Measurements from ENCODE around the gene TBX5.

TBX5 gene

GRCh38 chr12:114406984-114407841 lies 1.3 kb upstream of the TBX5 start:
- in situ Hi-C loops (cut with MboI; ENCODE audit: low sequenced_read_pairs), result no loop called here

GRCh38 chr12:114406316-114406983 lies 506 bp upstream of the TBX5 start:
- in situ Hi-C loops (cut with MboI; ENCODE audit: low sequenced_read_pairs), result no loop called here

GRCh38 chr12:114404926-114405518 lies 922 bp downstream of the TBX5 start:
- in situ Hi-C loops (cut with MboI; ENCODE audit: low sequenced_read_pairs), result no loop called here

- in situ Hi-C loops (cut with MboI; ENCODE audit: low sequenced_read_pairs), result no loop called here
Observed at GRCh38 chr12:114404083-114404925, 1.6 kb downstream of the TBX5 start.

GRCh38 chr12:114403690-114404066 lies 2.3 kb downstream of the TBX5 start:
- in situ Hi-C loops (cut with MboI; ENCODE audit: low sequenced_read_pairs), result no loop called here

GRCh38 chr12:114403011-114403689 lies 2.8 kb downstream of the TBX5 start:
- in situ Hi-C loops (cut with MboI; ENCODE audit: low sequenced_read_pairs), result no loop called here

- in situ Hi-C loops (cut with MboI; ENCODE audit: low sequenced_read_pairs), result no loop called here
Observed at GRCh38 chr12:114402084-114402717, 3.7 kb downstream of the TBX5 start.

GRCh38 chr12:114401328-114402083 lies 4.4 kb downstream of the TBX5 start:
- in situ Hi-C loops (cut with MboI; ENCODE audit: low sequenced_read_pairs), result no loop called here

- in situ Hi-C loops (cut with MboI; ENCODE audit: low sequenced_read_pairs), result no loop called here
Observed at GRCh38 chr12:114400925-114401324, 5.0 kb downstream of the TBX5 start.

GRCh38 chr12:114400361-114400811 lies 5.6 kb downstream of the TBX5 start:
- in situ Hi-C loops (cut with MboI; ENCODE audit: low sequenced_read_pairs), result no loop called here

GRCh38 chr12:114399664-114400211 lies 6.2 kb downstream of the TBX5 start:
- in situ Hi-C loops (cut with MboI; ENCODE audit: low sequenced_read_pairs), result no loop called here

- in situ Hi-C loops (cut with MboI; ENCODE audit: low sequenced_read_pairs), result no loop called here
Observed at GRCh38 chr12:114397978-114398881, 7.7 kb downstream of the TBX5 start.

- in situ Hi-C loops (cut with MboI; ENCODE audit: low sequenced_read_pairs), result no loop called here
Observed at GRCh38 chr12:114396869-114397719, 8.8 kb downstream of the TBX5 start.

- in situ Hi-C loops (cut with MboI; ENCODE audit: low sequenced_read_pairs), result no loop called here
Observed at GRCh38 chr12:114396153-114396868, 9.6 kb downstream of the TBX5 start.

GRCh38 chr12:114395755-114396152 lies 10.2 kb downstream of the TBX5 start:
- in situ Hi-C loops (cut with MboI; ENCODE audit: low sequenced_read_pairs), result no loop called here

GRCh38 chr12:114395233-114395632 lies 10.7 kb downstream of the TBX5 start:
- in situ Hi-C loops (cut with MboI; ENCODE audit: low sequenced_read_pairs), result no loop called here
